HPDE6-E6E7 (cell line): ENCODE measurements around the gene OMA1.

Source experiments
- DNase-seq: peaks from one replicate; pipeline ENCODE4 v3.0.0; 2011; ENCODE audit warnings: missing footprints; ENCODE audit errors: extremely low spot score

The OMA1 gene

DNA sequence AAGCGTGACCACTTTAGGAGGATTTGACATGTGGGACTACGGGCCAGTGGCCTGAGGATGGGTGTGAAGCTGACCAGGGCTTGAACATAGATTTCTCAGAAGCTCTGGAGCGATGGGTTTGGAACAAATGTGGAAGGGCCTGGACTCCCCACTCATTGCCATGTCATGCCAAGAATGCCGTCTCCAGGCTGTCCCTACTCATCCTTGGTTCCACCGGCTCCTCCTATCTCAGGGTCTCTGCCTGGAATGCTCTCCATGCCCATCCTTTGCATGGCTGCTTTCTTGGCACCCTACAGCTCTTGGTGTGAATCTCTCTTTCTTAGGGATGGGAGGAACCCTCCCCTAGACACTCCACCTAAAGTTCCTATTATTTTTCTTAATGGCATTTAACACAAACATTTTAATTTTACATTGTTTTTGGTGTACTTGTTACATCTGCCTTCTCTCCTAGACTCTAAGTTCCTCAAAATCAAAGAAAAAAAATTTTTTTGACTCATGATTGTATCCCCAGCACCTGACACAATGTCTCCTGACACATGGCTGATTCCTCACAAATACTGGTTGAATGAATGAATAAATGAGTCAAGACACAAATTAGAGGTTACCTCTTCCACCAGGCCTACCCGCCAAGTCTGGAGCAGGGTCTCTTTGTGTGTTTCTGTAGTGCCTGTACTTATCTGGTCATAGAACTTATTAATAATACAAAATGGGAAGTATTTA is 114.5 kb downstream of the OMA1 start:
- no peak for DNase-seq
